Measurements from ENCODE around the gene MUC4. TPM values are rescaled to one million over a fixed set of nuclear protein-coding genes. Genes with fewer than 3 reads are reported as not detected.

The MUC4 gene
- total RNA-seq, 1 experiment from 2014 or later: 0.36 TPM

- no peaks in the 10 kb centered on the region for H3K9me3 ChIP-seq
- DNase-seq: no peak
- no peaks in the 10 kb centered on the region for H3K27me3 Mint-ChIP-seq (ENCODE audit: insufficient read depth, unreplicated experiment)
- no peak for TF ChIP-seq CTCF (IDR thresholded peaks at IDR 0.05; ENCODE audit: insufficient read depth in 1 of 2, low read depth in 1 of 2, low read length in 1 of 2, severe bottlenecking in 1 of 2, unreplicated experiment in 1 of 2)
- ChIA-PET POLR2A (no interaction called here), CTCF (no interaction called here)
- BruUV-seq (replicated peaks): no TSS peak
- peaks cover 6% of the 10 kb centered on the region for H3K4me1 Mint-ChIP-seq (ENCODE audit: low read depth, unreplicated experiment)
- H3K9me3 Mint-ChIP-seq (ENCODE audit: unreplicated experiment): no peaks in the 10 kb centered on the region
- peaks cover 6% of the 10 kb centered on the region for H3K36me3 Mint-ChIP-seq (ENCODE audit: insufficient read depth, unreplicated experiment)
- no peaks in the 10 kb centered on the region for H3K36me3 ChIP-seq (ENCODE audit: control insufficient read depth, insufficient read depth, low read length)
- no peaks in the 10 kb centered on the region for H3K4me1 ChIP-seq
- H3K27me3 ChIP-seq (replicated peaks; ENCODE audit: control insufficient read depth, insufficient read depth, low read length): no peaks in the 10 kb centered on the region
- intact Hi-C loops (cut with micrococcal nuclease; ENCODE audit: unreplicated experiment): no loop called here
- no peak overlapping the region for H3K4me3 Mint-ChIP-seq (ENCODE audit: unreplicated experiment)
- no peak overlapping the region for H3K27ac Mint-ChIP-seq (ENCODE audit: unreplicated experiment)
- no peak overlapping the region for H3K4me3 ChIP-seq (ENCODE audit: low read depth, low read length)
Observed at GRCh38 chr3:195808741-195809290, 2.9 kb downstream of the MUC4 start.

DNA sequence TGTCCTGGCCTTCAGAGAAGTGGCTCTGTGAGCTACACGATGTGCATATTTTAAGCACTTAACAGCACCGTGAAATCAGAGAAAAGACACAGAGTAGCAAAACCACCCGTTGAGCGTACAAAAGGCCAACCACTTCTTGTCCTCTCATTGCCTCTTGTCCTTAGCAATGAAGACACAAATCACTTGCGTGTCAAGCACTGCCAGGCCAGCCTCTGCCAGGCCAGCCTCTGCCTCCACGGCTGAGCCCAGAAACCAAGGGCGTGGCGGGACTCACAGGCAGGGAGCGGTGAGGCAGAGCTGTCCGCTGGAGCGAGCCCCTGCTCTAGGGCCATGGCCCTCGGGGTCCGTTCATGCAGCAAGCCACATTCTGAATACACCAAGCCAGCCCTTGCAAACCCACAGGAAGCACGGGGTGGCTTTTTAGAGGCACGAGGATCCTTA, 4.0 kb downstream of the MUC4 start:
- H3K36me3 ChIP-seq (ENCODE audit: control insufficient read depth, insufficient read depth, low read length): no peaks in the 10 kb centered on the region
- Mint-ChIP-seq H3K4me1 (ENCODE audit: low read depth, unreplicated experiment) (peaks cover 11% of the 10 kb centered on the region), H3K27ac (ENCODE audit: unreplicated experiment) (no peak overlapping the region), H3K36me3 (ENCODE audit: insufficient read depth, unreplicated experiment) (peaks cover 6% of the 10 kb centered on the region), H3K27me3 (ENCODE audit: insufficient read depth, unreplicated experiment) (no peaks in the 10 kb centered on the region), H3K9me3 (ENCODE audit: unreplicated experiment) (no peaks in the 10 kb centered on the region), H3K4me3 (ENCODE audit: unreplicated experiment) (no peak overlapping the region)
- H3K4me1 ChIP-seq: no peaks in the 10 kb centered on the region
- no peak for TF ChIP-seq CTCF (IDR thresholded peaks at IDR 0.05; ENCODE audit: insufficient read depth in 1 of 2, low read depth in 1 of 2, low read length in 1 of 2, severe bottlenecking in 1 of 2, unreplicated experiment in 1 of 2)
- ChIA-PET POLR2A (no interaction called here), CTCF (no interaction called here)
- H3K9me3 ChIP-seq: no peaks in the 10 kb centered on the region
- no peaks in the 10 kb centered on the region for H3K27me3 ChIP-seq (replicated peaks; ENCODE audit: control insufficient read depth, insufficient read depth, low read length)
- H3K4me3 ChIP-seq (ENCODE audit: low read depth, low read length): no peak overlapping the region
- DNase-seq: no peak
- BruUV-seq (replicated peaks): no TSS peak
- intact Hi-C loops (cut with micrococcal nuclease; ENCODE audit: unreplicated experiment): no loop called here

GRCh38 chr3:195806916-195807231, 4.9 kb downstream of the MUC4 start:
- no peaks in the 10 kb centered on the region for H3K27me3 ChIP-seq (replicated peaks; ENCODE audit: control insufficient read depth, insufficient read depth, low read length)
- H3K4me1 ChIP-seq: no peaks in the 10 kb centered on the region
- Mint-ChIP-seq H3K36me3 (ENCODE audit: insufficient read depth, unreplicated experiment) (peaks cover 6% of the 10 kb centered on the region), H3K27ac (ENCODE audit: unreplicated experiment) (no peak overlapping the region), H3K27me3 (ENCODE audit: insufficient read depth, unreplicated experiment) (no peaks in the 10 kb centered on the region), H3K9me3 (ENCODE audit: unreplicated experiment) (no peaks in the 10 kb centered on the region), H3K4me1 (ENCODE audit: low read depth, unreplicated experiment) (peaks cover 13% of the 10 kb centered on the region), H3K4me3 (ENCODE audit: unreplicated experiment) (no peak overlapping the region)
- no peak for DNase-seq
- H3K4me3 ChIP-seq (ENCODE audit: low read depth, low read length): no peak overlapping the region
- no peaks in the 10 kb centered on the region for H3K9me3 ChIP-seq
- BruUV-seq (replicated peaks): no TSS peak
- intact Hi-C loops (cut with micrococcal nuclease; ENCODE audit: unreplicated experiment): no loop called here
- ChIA-PET POLR2A (no interaction called here), CTCF (no interaction called here)
- TF ChIP-seq CTCF (IDR thresholded peaks at IDR 0.05; ENCODE audit: insufficient read depth in 1 of 2, low read depth in 1 of 2, low read length in 1 of 2, severe bottlenecking in 1 of 2, unreplicated experiment in 1 of 2): no peak
- no peaks in the 10 kb centered on the region for H3K36me3 ChIP-seq (ENCODE audit: control insufficient read depth, insufficient read depth, low read length)

Data from Caco-2 (cell line).